B cell (primary cell): ENCODE data around the gene NUP210. TPM values are rescaled to one million over a fixed set of nuclear protein-coding genes. Genes with fewer than 3 reads are reported as not detected.

ENCODE experiments used
- ATAC-seq: fragments of 200-7000 bp; cut with Tn5 transposase; one replicate; pipeline ENCODE4 v1.10.0; 2021; ENCODE audit warnings: low read depth, mild to moderate bottlenecking, moderate number of reproducible peaks, moderate library complexity
- CTCF ChIA-PET: fragments of 350-600 bp; sonication (Branson Sonifier 250); formaldehyde crosslinking; loops from one replicate; lab custom pipeline; 2021; ENCODE audit warnings: antibody characterized with exemption, inconsistent platforms; lab: Charles Lee
- POLR2A ChIA-PET: fragments of 350-600 bp; sonication (Branson Sonifier 250); formaldehyde crosslinking; loops from one replicate; lab custom pipeline; 2021; ENCODE audit warnings: antibody characterized with exemption; lab: Charles Lee
- DNase-seq: peaks from one replicate; pipeline ENCODE4 v3.0.0; 2013
- H2AFZ ChIP-seq: 2 replicates; pipeline ENCODE4 v1.6.1; 2012; ENCODE audit warnings: mild to moderate bottlenecking, low read depth, low read length; ENCODE audit not compliant: insufficient read depth, poor library complexity, severe bottlenecking
- H3K27ac ChIP-seq, 2 donors: 1 replicate in 1 of 2; 2 replicates in 1 of 2; pipeline ENCODE4 v1.5.1; 2012 to 2013; ENCODE audit warnings: low read length in 2 of 2, mild to moderate bottlenecking in 2 of 2, moderate library complexity in 1 of 2
- H3K27me3 ChIP-seq, 4 experiments: fragments of 200-600 bp in 1 of 4; sonication (generic) in 1 of 4; replicated peaks in 1 of 4; 1 replicate in 2 of 4; 2 replicates in 2 of 4; pipeline versions ENCODE4 v1.6.1 to v1.7.0; 2013 to 2016; ENCODE audit warnings: low read length in 3 of 4, mild to moderate bottlenecking in 2 of 4, mixed read lengths in 1 of 4, moderate library complexity in 1 of 4; ENCODE audit not compliant: insufficient read depth in 4 of 4, control insufficient read depth in 3 of 4; ENCODE audit errors: control extremely low read depth in 1 of 4
- H3K36me3 ChIP-seq, 2 experiments: replicated peaks in 1 of 2; 1 replicate in 1 of 2; 2 replicates in 1 of 2; pipeline versions ENCODE4 v1.6.1 to v1.7.1; 2013; ENCODE audit warnings: low read length in 1 of 2; ENCODE audit not compliant: insufficient read depth in 2 of 2, control insufficient read depth in 1 of 2; ENCODE audit errors: control extremely low read depth in 1 of 2, extremely low read depth in 1 of 2
- H3K4me1 ChIP-seq, 2 donors: fragments of 200-600 bp in 1 of 2; sonication (generic) in 1 of 2; 1 replicate in 1 of 2; 2 replicates in 1 of 2; pipeline versions ENCODE4 v1.5.1 to v1.6.1; 2013 to 2017; ENCODE audit warnings: low read length in 2 of 2; ENCODE audit not compliant: control insufficient read depth in 2 of 2, insufficient read depth in 2 of 2
- H3K4me2 ChIP-seq: replicated peaks from 2 replicates; pipeline ENCODE3; 2012; ENCODE audit warnings: mild to moderate bottlenecking, low read depth, low read length; ENCODE audit not compliant: poor library complexity, severe bottlenecking
- H3K4me3 ChIP-seq, 5 experiments: fragments of 200-600 bp in 1 of 5; sonication (generic) in 1 of 5; 1 replicate in 3 of 5; 2 replicates in 2 of 5; pipeline versions ENCODE4 v1.5.1 to v1.7.0; 2011 to 2016; ENCODE audit warnings: low read length in 4 of 5, mild to moderate bottlenecking in 4 of 5, low read depth in 2 of 5, control low read depth in 1 of 5, moderate library complexity in 1 of 5; ENCODE audit not compliant: insufficient read depth in 1 of 5; ENCODE audit errors: control extremely low read depth in 1 of 5, extremely low read depth in 1 of 5
- H3K79me2 ChIP-seq: fragments of 200-600 bp; sonication (generic); one replicate; pipeline ENCODE4 v1.6.0; 2016; ENCODE audit warnings: low read length; ENCODE audit not compliant: control insufficient read depth, insufficient read depth
- H3K9ac ChIP-seq: fragments of 200-600 bp; sonication (generic); 2 replicates; pipeline ENCODE4 v1.6.1; 2017; ENCODE audit warnings: mild to moderate bottlenecking, low read length, moderate library complexity
- H3K9me3 ChIP-seq, 3 donors: one replicate each; pipeline versions ENCODE4 v1.6.1 to v1.7.1; 2013; ENCODE audit warnings: low read length in 2 of 3; ENCODE audit not compliant: control insufficient read depth in 2 of 3, insufficient read depth in 1 of 3; ENCODE audit errors: control extremely low read depth in 1 of 3
- H4K20me1 ChIP-seq: 2 replicates; pipeline ENCODE4 v1.6.0; 2012; ENCODE audit warnings: mild to moderate bottlenecking, low read length; ENCODE audit not compliant: insufficient read depth, control insufficient read depth, poor library complexity, severe bottlenecking
- H3K27ac Mint-ChIP-seq: one replicate; pipeline ENCODE4 v1.8.0; 2021; ENCODE audit warnings: mixed read lengths
- H3K27me3 Mint-ChIP-seq: one replicate; pipeline ENCODE4 v1.8.0; 2021; ENCODE audit warnings: mixed read lengths
- H3K4me1 Mint-ChIP-seq: one replicate; pipeline ENCODE4 v1.8.0; 2021; ENCODE audit warnings: mixed read lengths
- H3K4me3 Mint-ChIP-seq: one replicate; pipeline ENCODE4 v1.8.0; 2021; ENCODE audit warnings: mixed read lengths
- H3K9me3 Mint-ChIP-seq: one replicate; pipeline ENCODE4 v1.8.0; 2022; ENCODE audit warnings: mixed read lengths; ENCODE audit not compliant: insufficient read depth
- CTCF ChIP-seq: fragments of 200-600 bp; IDR thresholded peaks from one replicate; pipeline ENCODE4 v1.8.0; 2022; ENCODE audit warnings: antibody characterized with exemption, mild to moderate bottlenecking
- EZH2 ChIP-seq: IDR thresholded peaks from 2 replicates; pipeline ENCODE4 v1.6.1; 2012; ENCODE audit warnings: borderline replicate concordance, low read depth, mild to moderate bottlenecking, moderate library complexity, low read length; ENCODE audit not compliant: insufficient read depth, poor library complexity, severe bottlenecking
- WGBS: methylation state at CpG from one replicate; pipeline ENCODE4 v1.1.5; 2013; ENCODE audit warnings: missing lambda C conversion rate; ENCODE audit not compliant: insufficient coverage; 5-methylcytosine and 5-hydroxymethylcytosine counted together
- intact Hi-C: fragments of 100-400 bp; cut with micrococcal nuclease; formaldehyde crosslinking; loops from one replicate; pipeline ENCODE4 v1.10.0; 2022
- polyA plus RNA-seq: library from polyadenylated mRNA; depleted of rRNA; stranded (reverse); fragments of >200 nt; gene quantifications from 2 replicates; pipeline ENCODE4 v1.2.3, GENCODE V29; 2012
- total RNA-seq, 2 donors: library from RNA; stranded (reverse); fragments of 120-200 nt in 1 of 2; gene quantifications; 1 replicate in 1 of 2; 2 replicates in 1 of 2; pipeline versions ENCODE4 v1.2.3 to v1.2.4, GENCODE V29; 2013 to 2022

NUP210 gene
- total and polyA plus RNA-seq, 2 donors (not counting 1 experiment from before 2014, with no cell fraction given) = 114 to 159 TPM

- POLR2A ChIA-PET = interaction anchor here (0.6 to 2.5 kb wide), 4 partner anchors 67 to 244 kb away, joined by 4 to 8 read pairs (median 6); no protein-coding TSS in a partner anchor
- intact Hi-C loops = loop anchor here (5.0 kb wide), 2 partner anchors 261 to 336 kb away; partner anchors contain the start of gene IQSEC1
- Histone ChIP-seq H3K9ac (no peak overlapping the region), H3K9me3 (no peaks in the 10 kb centered on the region), H3K27ac (peak overlapping the region; percentile 46 to 64), H3K36me3 (peaks cover 0 to 81% of the 10 kb centered on the region in 2 experiments), H3K4me1 (peaks cover 27 to 41% of the 10 kb centered on the region in 2 donors), H3K27me3 (no peaks in the 10 kb centered on the region), H3K4me2 (peak overlapping the region; percentile 61), H2AFZ (no peak overlapping the region), H4K20me1 (peaks cover 51% of the 10 kb centered on the region), H3K79me2 (peaks cover 2% of the 10 kb centered on the region), H3K4me3 (no peak overlapping the region)
- no peaks in the 10 kb centered on the region for H3K9me3 Mint-ChIP-seq
- H3K27ac Mint-ChIP-seq = peak overlapping the region; percentile 87
- CTCF ChIA-PET = interaction anchor here (0.9 to 6.7 kb wide), 4 partner anchors 12 to 241 kb away, joined by 4 to 45 read pairs (median 19); no protein-coding TSS in a partner anchor
- ATAC-seq (no peak), DNase-seq (no peak)
- peak overlapping the region; percentile 29 for H3K4me3 Mint-ChIP-seq
- H3K27me3 Mint-ChIP-seq = no peaks in the 10 kb centered on the region
- no peak for TF ChIP-seq CTCF
- peaks cover 40% of the 10 kb centered on the region for H3K4me1 Mint-ChIP-seq
- 98% methylated on average over 6 of the region's 14 CpGs for WGBS
Measured at GRCh38 chr3:13333236-13333897, 86.8 kb downstream of the NUP210 start.

- intact Hi-C loops = loop anchor here (1.0 to 5.0 kb wide), 8 partner anchors 82 to 335 kb away; partner anchors contain the start of genes HDAC11 and IQSEC1
- WGBS = 90% methylated on average over 6 of the region's 6 CpGs
- Histone ChIP-seq H3K4me2 (peak overlapping the region; percentile 61), H3K9ac (peak overlapping the region; percentile 5), H3K4me3 (no peak overlapping the region), H3K9me3 (no peaks in the 10 kb centered on the region), H4K20me1 (peaks cover 51% of the 10 kb centered on the region), H3K4me1 (peaks cover 27 to 41% of the 10 kb centered on the region in 2 donors), H3K27ac (peak overlapping the region; percentile 46 to 64), H2AFZ (no peak overlapping the region), H3K27me3 (no peaks in the 10 kb centered on the region), H3K79me2 (peaks cover under 1% of the 10 kb centered on the region), H3K36me3 (peaks cover 0 to 81% of the 10 kb centered on the region in 2 experiments)
- H3K9me3 Mint-ChIP-seq = no peaks in the 10 kb centered on the region
- DNase-seq = peak; percentile 30
- ATAC-seq = no peak
- no peak for TF ChIP-seq CTCF
- TF ChIP-seq EZH2 = no peak
- H3K27ac Mint-ChIP-seq = peak overlapping the region; percentile 87
- H3K4me3 Mint-ChIP-seq = peak overlapping the region; percentile 62
- ChIA-PET CTCF (interaction anchor here (0.6 to 6.7 kb wide), 12 partner anchors 12 to 378 kb away, joined by 3 to 45 read pairs (median 4); no protein-coding TSS in a partner anchor), POLR2A (interaction anchor here (1.2 to 2.5 kb wide), 8 partner anchors 17 to 249 kb away, joined by 3 to 9 read pairs (median 7); partner anchors contain the start of gene NUP210)
- H3K27me3 Mint-ChIP-seq = no peaks in the 10 kb centered on the region
- H3K4me1 Mint-ChIP-seq = peaks cover 40% of the 10 kb centered on the region
Measured at GRCh38 chr3:13332740-13333139, 87.4 kb downstream of the NUP210 start.
